Kidney glomerular epithelial cell (primary cell): Measurements from ENCODE around the gene KIAA1549.
A peak's percentile ranks its signal among the peaks of the same experiment; 100 is the strongest.
"Not testable (repeated sequence)": the region's sequence is repeated elsewhere in the genome, so short reads cannot be mapped to it uniquely, and the experiment has no call there.

Experiments used
- DNase-seq: peaks from one replicate; lab custom pipeline; 2025; lab: John Stamatoyannopoulos, UW

Gene KIAA1549

DNA sequence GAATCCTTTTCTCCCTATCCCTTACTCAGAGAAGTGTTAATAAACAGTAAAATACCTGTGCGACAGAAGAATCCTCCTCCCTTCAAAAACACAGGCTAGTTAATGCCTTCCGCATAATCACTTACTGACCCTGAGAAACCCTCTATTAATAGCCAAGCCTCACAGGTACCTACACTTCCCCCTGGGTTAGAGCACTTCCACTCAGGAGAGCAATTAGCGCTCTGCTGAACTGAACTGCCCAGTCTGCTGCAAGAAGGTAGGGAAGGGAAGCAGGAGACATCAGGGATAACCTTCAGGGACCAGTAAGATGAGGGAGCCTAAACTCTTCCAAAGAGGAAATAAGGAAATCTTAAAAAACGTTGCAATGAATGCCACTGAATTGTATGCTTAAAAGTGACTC, 39.6 kb downstream of the KIAA1549 start:
- DNase-seq, result no peak

DNA sequence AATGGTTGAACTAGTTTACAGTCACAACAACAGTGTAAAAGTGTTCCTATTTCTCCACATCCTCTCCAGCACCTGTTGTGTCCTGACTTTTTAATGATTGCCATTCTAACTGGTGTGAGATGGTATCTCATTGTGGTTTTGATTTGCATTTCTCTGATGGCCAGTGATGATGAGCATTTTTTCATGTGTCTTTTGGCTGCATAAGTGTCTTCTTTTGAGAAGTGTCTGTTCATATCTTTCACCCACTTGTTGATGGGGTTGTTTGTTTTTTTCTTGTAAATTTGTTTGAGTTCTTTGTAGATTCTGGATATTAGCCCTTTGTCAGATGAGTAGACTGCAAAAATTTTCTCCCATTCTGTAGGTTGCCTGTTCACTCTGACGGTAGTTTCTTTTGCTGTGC, 40.6 kb downstream of the KIAA1549 start:
- not testable (repeated sequence) for DNase-seq

DNA sequence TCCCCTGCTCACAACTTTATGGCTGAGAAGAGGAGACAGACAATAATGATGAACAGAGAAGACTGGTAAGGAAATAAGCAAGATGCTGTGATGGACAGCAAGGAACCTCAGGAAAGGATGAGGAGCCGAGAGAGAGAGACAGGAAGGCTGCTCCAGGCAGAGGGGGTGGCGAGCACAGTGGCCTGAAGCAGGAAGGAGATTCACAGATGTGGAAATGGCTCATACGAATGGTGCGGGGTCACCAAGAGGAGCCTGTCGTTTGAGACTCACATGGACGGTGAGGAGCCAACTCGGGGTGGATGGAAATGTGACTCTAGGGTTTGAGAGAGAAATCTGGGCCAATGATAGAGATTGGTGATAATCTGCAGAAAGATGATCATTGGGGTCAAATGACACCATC, 43.7 kb downstream of the KIAA1549 start:
- no peak for DNase-seq

DNA sequence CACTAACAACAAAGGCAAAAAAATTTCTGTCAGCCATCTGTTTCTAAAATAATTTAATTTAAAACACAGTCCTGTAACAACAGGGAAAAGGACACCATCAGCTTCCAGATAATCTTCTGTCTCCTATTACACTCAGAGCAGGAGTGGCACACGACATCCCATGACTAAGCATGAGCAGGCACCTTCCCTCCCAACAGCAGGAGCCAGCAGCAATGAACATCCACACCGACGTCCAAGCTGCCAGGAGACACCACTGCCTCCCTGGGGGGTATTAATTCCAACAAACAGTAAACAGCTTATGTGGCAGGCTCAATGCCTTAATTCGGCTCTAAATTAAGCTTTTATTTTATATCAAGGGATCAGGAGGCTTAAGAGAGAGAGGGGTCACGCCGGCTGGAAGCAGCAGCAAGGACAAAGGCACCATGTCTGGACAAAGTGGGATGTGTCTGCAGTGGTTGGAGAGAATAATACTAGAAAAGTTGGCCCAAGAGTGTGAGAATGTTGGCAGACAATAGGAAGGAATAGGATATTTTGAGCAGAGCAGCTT, 45.7 kb downstream of the KIAA1549 start:
- DNase-seq, result peak; percentile 78

DNA sequence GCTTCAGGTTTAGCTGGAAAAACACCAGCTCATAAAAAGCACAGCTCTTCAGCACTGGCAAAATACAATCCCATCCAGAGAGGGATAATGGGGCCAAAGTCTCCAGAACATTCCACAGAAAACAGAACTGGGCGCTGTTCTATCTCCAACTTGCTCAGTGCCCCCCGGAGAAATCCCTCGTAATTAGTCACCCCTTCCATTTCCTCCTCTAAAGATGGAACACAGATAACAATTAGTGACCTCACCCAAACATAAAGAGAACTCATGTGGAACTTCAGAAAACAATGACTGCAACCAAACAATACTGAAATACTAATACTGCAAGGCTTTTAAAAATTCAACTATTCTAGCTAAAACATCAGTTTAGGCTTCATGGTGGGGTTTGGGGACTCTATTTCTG, 46.3 kb downstream of the KIAA1549 start:
- peak; percentile 61 for DNase-seq

DNA sequence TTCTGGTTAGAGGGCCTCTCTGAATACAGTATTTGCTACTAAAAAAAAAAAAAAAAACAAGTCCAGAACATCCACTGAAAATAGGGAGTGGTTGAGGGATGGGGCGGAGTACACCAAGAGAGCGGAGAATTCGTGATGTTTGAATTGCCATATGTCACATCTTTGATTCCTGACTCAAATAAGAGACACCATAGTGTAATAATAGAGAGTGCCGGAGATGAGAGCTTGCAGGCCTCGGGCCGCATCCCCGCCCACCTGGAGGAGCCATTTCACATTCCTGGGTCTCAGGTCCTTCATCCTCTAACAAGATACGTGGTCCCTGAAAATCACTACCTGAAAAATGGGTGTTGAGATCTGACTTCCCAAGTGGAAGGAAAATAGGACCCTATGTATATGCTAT, 46.8 kb downstream of the KIAA1549 start:
- DNase-seq, result no peak

DNA sequence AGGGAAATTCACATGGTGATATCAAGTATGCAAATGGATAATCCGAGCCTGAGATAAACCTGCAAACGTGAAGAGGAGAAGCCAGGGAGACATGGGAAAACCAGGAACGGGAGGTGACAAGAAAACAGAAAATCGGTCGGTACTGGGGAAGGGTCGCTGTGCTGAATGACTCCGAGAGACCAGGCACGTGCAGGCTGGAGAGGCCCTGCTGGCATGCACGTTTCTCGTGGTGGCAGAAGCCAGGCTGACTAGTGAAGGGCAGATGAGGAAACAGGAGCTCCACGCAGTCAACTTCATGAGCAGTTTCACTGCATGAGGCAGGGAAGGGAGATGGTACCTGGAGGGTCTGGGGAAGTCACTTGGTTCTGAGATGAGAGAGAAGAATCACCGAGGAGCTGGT, 48.3 kb downstream of the KIAA1549 start:
- no peak for DNase-seq

DNA sequence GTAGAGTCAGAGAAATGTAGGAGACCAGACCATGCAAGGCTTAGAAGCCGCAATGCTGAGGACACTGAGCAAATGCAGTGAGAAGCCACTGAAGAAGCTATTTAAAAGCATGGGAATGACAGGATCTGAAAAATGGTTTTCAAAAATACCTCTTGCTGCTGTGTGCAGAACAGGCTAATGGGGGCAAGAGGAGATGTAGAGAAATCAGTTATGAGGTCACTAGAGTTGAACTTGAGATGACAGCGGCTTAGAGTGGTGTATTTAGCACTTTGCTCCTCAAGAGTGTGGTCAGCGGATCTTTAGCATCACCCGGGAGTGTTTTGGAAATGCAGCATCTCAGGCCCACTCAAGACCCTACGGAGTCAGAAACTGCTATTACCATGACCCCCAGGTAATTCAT, 48.8 kb downstream of the KIAA1549 start:
- DNase-seq, result no peak

DNA sequence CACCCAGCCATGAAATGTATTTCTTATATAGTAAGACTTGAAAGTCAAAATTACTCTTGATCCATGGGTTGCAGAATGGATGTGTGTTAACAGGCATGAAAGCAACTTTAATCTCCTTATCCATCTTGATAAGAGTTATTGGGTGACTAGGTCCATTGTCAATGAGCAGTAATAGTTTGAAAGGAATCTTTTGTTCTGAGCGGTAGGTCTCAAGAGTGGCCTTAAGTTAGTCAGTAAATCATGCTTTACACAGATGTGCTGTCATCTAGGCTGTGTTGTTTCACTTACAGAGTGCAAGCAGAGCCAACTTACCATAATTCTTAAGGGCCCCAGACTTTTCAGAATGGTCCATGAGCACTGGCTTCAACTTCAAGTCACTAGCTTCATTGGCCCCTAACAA, 51.2 kb downstream of the KIAA1549 start:
- no peak for DNase-seq

DNA sequence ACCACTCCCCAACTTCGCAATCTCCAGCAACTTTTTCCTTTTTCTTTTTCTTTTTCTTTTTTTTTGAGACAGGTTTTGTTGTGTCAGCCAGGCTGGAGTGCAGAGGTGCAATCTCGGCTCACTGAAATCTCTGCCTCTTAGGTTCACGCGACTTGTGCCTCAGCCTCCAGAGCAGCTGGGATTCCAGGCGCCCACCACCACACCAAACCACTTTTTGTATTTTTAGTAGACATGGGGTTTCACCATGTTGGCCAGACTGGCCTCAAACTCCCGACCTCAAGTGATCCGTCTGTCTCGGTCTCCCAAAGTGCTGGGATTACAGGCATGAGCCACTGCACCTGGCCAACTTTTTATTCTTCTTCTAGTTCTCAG, 55.0 kb downstream of the KIAA1549 start:
- DNase-seq, result no peak

DNA sequence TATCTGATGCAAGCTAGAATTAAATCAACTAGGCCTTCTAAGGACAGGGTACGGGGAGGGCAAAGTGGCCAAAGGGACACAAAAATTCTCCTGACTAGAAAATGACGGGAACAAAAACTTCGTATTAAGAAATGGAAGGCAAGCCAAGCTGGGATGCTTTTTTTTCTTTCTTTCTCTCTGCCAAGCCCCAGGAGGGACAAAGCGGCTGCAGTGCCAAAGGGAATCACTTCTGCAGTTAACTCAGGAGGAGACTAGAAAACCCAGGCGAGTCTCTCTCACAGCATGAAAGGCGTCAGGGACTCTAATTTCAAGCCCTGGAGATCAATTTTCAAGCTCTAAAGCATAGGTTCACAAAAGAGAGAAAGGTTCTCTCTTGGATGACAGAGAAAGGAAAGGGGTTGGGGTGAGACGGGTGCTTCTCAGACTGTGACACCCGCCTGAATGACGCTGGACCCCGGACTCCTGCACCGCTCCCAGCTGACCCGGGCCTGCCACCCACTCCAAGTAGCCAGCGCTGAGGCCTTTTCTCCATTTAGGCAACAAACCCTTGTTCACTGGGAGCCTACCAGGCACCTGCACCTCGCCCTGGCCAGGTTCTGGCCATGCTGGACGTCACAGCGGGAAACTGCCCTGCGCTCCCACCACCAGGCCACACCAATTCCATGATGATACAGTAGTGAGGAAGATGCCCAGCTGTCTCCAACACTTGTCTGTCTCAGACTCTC, 56.5 kb downstream of the KIAA1549 start:
- DNase-seq, result no peak

DNA sequence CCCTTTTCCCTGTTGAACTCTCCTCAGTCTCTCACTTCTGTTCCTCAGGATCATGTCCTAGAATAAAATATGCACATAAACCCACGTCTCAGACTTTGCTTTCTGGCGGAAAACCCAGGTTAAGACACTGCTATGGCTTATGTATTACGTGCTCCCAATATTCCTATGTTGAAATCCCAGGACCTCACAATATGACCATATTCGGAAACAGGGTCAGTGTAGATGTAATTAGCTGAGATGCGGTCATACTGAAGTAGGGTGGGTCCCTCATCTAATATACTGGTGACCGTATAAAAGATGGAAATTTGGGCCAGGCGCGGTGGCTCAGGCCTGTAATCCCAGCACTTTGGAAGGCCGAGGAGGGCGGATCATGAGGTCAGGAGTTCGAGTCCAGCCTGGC, 59.9 kb downstream of the KIAA1549 start:
- no peak for DNase-seq

DNA sequence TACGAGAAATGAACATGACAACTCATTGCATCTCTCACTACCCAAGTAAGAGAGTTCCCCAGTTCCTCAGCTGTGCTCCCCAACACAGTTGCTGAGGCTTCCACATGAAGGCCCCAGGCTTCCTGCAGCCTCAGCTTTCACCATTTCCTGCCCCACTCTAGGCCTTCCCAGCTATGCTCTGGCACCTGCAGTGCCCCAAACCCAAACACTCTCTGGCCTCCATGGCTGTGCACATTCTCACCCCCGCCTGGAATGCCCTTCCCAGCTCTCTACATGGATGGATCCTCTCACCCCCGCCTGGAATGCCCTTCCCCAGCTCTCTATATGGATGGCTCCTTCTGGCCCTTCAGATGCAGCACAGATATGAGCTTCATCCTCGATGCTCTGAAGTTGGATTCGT, 61.3 kb downstream of the KIAA1549 start:
- no peak for DNase-seq

DNA sequence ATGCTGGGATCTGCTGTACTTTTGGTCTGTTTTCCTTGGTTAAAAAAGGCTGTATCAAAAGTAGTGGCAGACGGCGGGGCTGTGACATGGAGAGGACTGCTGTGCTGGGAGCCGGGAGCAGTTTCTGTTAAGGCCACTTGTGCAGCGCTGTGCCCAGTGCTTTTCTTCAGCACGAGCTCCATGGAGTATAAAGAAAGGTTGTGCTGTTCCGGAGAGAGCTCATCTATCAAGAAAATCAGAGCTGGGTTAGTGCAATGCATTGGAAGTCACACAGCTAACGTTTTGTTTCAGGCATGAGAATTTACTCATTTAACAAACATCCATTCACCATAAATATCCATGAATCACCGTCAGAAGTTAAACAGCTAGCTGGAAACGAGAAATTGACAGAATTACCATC, 62.0 kb downstream of the KIAA1549 start:
- no peak for DNase-seq

DNA sequence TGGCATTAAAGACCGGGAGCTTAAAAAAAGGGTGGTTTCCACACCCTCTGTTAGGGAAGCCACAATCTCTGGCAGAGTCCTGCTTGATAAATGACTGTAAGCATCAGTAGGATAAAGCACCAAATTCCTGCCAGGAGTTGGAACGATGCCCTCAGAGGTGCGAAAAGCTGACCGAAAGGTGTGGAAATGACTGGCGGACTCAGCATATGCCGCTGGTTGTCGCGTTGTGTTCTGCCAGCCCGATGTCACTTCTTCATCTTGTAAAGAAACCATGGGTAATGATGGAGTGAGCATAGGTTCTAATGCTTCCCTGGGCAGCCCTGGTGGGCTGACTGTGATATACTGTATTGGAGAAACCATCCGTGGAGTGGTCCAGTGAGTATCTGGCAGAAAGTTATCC, 62.4 kb downstream of the KIAA1549 start:
- no peak for DNase-seq

DNA sequence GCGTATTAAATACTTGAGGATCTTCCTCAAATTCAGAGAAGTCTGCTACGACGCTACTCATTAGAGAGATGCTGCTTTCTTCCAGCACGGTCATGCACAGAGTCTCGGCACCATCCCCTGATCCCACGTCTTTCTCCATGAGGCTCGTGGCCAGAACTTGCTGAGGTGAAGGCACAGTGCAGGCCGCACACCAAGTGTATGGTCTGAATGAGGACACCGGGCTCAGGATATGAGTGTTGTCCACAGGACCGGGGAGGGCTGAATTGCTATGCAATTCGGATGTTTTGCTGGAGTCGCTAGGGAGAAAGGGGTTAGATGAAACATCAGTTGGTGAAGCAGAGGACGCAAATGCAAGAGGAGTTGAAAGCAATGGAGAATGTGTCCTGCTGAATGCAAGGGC, 63.0 kb downstream of the KIAA1549 start:
- no peak for DNase-seq

DNA sequence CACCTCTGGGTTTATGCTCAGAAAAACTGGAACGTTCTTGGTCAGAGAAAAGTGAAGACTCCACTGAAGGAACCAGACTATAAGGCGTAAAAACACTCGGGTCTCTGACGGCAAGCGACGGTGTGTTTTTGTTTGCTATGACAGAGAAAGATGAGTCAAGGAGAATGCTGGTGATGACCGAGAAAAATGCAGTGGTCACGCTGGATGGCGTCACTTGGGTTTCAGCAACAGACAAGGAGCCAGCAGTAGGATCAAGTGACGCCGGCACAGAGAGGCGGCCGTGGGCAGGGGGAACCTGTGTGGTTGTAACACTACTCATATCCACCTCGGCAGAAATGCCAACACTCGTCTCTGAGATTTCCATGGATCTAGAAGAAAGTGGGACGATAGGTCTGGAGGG, 63.4 kb downstream of the KIAA1549 start:
- no peak for DNase-seq

DNA sequence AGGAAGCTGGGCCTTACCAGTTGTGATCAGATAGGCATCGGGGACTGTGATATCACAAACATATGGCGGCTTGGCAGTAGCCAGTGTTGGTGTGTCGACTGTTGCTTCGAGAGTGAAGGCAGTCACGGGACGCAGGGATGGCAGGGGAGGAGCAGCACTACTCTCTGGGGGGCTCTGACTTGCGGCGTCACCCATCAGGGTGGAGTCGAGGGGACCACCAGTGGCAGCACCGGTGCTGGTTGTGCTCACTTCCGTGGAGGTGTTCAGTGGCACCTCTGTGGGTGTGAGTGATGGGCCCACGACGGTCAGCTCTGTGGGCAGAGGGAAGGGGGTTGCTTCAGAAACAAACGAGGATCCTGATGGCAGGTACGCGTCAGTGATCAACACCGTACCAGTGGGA, 64.5 kb downstream of the KIAA1549 start:
- no peak for DNase-seq

DNA sequence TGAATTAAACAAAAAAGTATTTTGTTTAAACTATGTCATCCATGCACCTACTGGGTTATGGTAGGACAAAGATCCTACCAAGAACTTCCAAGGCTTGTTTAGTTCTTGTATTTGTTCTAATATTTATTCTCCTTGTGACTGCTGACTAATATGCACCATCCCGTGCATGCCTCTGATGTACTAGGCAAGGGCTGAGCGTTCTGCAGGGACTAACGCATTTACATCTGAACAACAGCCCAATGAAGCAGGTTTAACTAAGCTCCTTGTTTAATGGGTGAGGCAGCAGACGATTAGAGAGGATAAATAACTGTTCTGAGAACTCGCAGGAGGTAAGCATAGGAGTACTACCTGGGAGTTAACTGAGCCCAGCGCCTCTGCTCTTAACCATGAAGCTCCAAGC, 64.9 kb downstream of the KIAA1549 start:
- DNase-seq, result no peak

DNA sequence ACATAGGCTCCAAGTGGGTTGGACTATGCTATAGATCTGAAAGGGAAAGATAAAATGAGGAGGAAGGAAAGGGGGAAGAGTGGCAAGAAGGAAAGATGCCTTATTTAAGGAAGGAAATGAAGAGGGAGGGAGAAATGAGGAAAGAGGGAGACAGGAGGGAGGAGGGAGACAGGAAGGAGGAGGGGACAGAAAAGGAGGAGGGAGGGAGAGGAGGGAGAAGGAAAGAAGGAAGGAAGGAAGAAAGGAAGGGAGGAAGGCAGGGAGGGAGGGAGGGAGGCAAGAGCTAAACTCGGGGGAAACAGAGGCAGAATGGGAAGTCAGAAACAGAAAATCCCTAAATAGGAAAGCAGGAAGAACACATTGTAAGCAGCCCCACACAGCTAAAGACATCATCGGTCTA, 67.4 kb downstream of the KIAA1549 start:
- no peak for DNase-seq

DNA sequence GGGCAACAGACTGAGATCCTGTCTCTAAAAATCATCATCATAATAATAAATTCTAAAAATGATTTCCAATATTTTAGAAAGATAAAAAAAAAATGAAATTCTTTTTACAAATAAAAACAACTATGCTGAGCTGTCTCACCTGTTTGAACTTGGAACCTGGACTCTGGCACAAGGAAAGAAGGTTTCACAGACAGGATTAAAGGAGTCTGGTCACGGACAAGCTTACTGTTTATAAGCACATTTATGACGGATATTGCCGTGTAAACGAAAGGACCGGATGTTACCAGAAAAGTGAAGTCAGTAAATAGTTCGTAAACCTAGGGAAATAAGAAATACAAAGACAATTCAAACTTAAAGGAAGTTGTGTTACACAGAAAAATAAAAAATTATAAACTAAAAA, 70.2 kb downstream of the KIAA1549 start:
- DNase-seq, result no peak

DNA sequence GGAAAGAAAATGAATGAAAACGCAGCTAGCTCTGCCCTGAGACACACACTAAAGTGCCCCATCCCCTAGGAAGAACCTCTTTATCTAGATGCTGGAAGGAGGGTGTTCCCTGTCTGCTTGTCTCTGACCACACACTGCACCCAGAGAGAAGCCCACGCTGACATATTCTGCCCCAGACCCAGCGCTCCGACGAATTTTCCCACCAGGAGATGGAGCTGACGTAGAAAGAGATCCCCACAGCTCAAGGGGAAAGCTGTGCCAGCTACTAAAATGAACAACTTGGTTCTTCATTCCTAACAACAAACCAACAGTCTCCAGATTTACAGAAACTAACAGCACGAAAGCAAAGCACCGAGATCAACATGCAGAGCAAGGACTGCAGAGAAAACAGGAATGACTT, 73.3 kb downstream of the KIAA1549 start:
- DNase-seq, result no peak

DNA sequence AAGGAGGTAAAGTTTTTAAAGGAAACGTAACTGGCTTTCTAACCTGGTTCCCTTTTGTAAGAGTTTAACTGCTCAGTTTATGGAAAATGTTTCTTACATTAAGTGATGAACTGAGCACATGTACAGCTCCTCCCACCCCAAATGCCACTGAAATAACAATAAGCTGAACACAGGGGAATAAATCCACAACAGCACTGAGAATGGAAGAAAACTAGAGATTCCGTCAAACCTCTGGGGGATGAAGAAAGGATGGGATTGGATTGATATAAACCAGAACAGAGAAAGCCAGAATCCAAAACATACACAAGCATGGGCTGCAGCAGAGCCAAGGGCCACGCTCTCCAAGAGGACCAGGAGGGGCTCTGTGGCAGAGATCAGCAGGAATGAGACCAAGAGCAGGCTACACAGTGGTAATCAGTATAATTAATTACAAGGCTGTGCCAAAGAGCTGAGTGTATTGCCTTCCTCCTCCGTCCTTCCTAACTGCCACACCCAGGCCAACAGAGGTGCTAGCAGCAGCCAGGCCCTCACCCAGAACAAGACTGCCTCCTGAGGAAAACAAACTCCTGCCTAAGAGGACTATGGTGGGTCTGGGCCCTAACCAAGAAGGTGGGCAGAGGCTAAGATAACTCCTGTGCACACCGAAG, 73.9 kb downstream of the KIAA1549 start:
- no peak for DNase-seq
